ENCODE measurements around the gene STRA6.

Gene STRA6

GRCh38 chr15:74157868-74158827, 44.4 kb downstream of the STRA6 start:
- Histone ChIP-seq H3K4me1 (ENCODE audit: control insufficient read depth, insufficient read depth, low read length) (peaks cover 24% of the 10 kb centered on the region), H3K27ac (ENCODE audit: low read depth, low read length) (no peak overlapping the region), H3K9ac (ENCODE audit: low read length) (no peak overlapping the region), H3K27me3 (ENCODE audit: control insufficient read depth, insufficient read depth, low read length) (no peaks in the 10 kb centered on the region), H3K4me3 (ENCODE audit: low read length) (no peak overlapping the region), H3K36me3 (ENCODE audit: control insufficient read depth, insufficient read depth, low read length) (no peaks in the 10 kb centered on the region)

GRCh38 chr15:74156678-74157411, 45.7 kb downstream of the STRA6 start:
- Histone ChIP-seq H3K9ac (ENCODE audit: low read length) (no peak overlapping the region), H3K27ac (ENCODE audit: low read depth, low read length) (peak overlapping the region; percentile 24)

GRCh38 chr15:74155766-74156417, 46.7 kb downstream of the STRA6 start:
- Histone ChIP-seq H3K27ac (ENCODE audit: low read depth, low read length) (peak overlapping the region; percentile 51), H3K4me1 (ENCODE audit: control insufficient read depth, insufficient read depth, low read length) (peaks cover 24% of the 10 kb centered on the region), H3K36me3 (ENCODE audit: control insufficient read depth, insufficient read depth, low read length) (no peaks in the 10 kb centered on the region), H3K4me3 (ENCODE audit: low read length) (no peak overlapping the region), H3K27me3 (ENCODE audit: control insufficient read depth, insufficient read depth, low read length) (no peaks in the 10 kb centered on the region), H3K9ac (ENCODE audit: low read length) (no peak overlapping the region)

More at GRCh38 chr15:74156678-74157411, 45.7 kb downstream of the STRA6 start:
- peaks cover 24% of the 10 kb centered on the region for H3K4me1 ChIP-seq (ENCODE audit: control insufficient read depth, insufficient read depth, low read length)
- H3K4me3 ChIP-seq (ENCODE audit: low read length), result no peak overlapping the region
- no peaks in the 10 kb centered on the region for H3K27me3 ChIP-seq (ENCODE audit: control insufficient read depth, insufficient read depth, low read length)
- no peaks in the 10 kb centered on the region for H3K36me3 ChIP-seq (ENCODE audit: control insufficient read depth, insufficient read depth, low read length)

- no peak overlapping the region for H3K27ac ChIP-seq (ENCODE audit: low read depth, low read length)
- H3K36me3 ChIP-seq (ENCODE audit: control insufficient read depth, insufficient read depth, low read length), result no peaks in the 10 kb centered on the region
- no peak overlapping the region for H3K9ac ChIP-seq (ENCODE audit: low read length)
- H3K4me1 ChIP-seq (ENCODE audit: control insufficient read depth, insufficient read depth, low read length), result no peaks in the 10 kb centered on the region
- H3K27me3 ChIP-seq (ENCODE audit: control insufficient read depth, insufficient read depth, low read length), result no peaks in the 10 kb centered on the region
- H3K4me3 ChIP-seq (ENCODE audit: low read length), result no peak overlapping the region
These were observed 55.5 kb downstream of the STRA6 start for GRCh38 chr15:74147051-74147450.

- no peak overlapping the region for H3K27ac ChIP-seq (ENCODE audit: low read depth, low read length)
- H3K27me3 ChIP-seq (ENCODE audit: control insufficient read depth, insufficient read depth, low read length), result no peaks in the 10 kb centered on the region
- no peak overlapping the region for H3K4me3 ChIP-seq (ENCODE audit: low read length)
- no peak overlapping the region for H3K9ac ChIP-seq (ENCODE audit: low read length)
- H3K4me1 ChIP-seq (ENCODE audit: control insufficient read depth, insufficient read depth, low read length), result no peaks in the 10 kb centered on the region
- no peaks in the 10 kb centered on the region for H3K36me3 ChIP-seq (ENCODE audit: control insufficient read depth, insufficient read depth, low read length)
These were observed 56.2 kb downstream of the STRA6 start for GRCh38 chr15:74146277-74146800.

- H3K4me3 ChIP-seq (ENCODE audit: low read length), result no peak overlapping the region
- no peaks in the 10 kb centered on the region for H3K4me1 ChIP-seq (ENCODE audit: control insufficient read depth, insufficient read depth, low read length)
- H3K9ac ChIP-seq (ENCODE audit: low read length), result no peak overlapping the region
- no peaks in the 10 kb centered on the region for H3K27me3 ChIP-seq (ENCODE audit: control insufficient read depth, insufficient read depth, low read length)
- no peak overlapping the region for H3K27ac ChIP-seq (ENCODE audit: low read depth, low read length)
- H3K36me3 ChIP-seq (ENCODE audit: control insufficient read depth, insufficient read depth, low read length), result no peaks in the 10 kb centered on the region
These were observed 58.3 kb downstream of the STRA6 start for GRCh38 chr15:74144153-74144775.

GRCh38 chr15:74141591-74141990, 61.0 kb downstream of the STRA6 start:
- H3K4me3 ChIP-seq (ENCODE audit: low read length), result no peak overlapping the region
- peaks cover 9% of the 10 kb centered on the region for H3K4me1 ChIP-seq (ENCODE audit: control insufficient read depth, insufficient read depth, low read length)
- no peaks in the 10 kb centered on the region for H3K36me3 ChIP-seq (ENCODE audit: control insufficient read depth, insufficient read depth, low read length)
- H3K27me3 ChIP-seq (ENCODE audit: control insufficient read depth, insufficient read depth, low read length), result peaks cover 11% of the 10 kb centered on the region
- no peak overlapping the region for H3K9ac ChIP-seq (ENCODE audit: low read length)
- H3K27ac ChIP-seq (ENCODE audit: low read depth, low read length), result no peak overlapping the region

- no peak overlapping the region for H3K27ac ChIP-seq (ENCODE audit: low read depth, low read length)
- peaks cover 31% of the 10 kb centered on the region for H3K27me3 ChIP-seq (ENCODE audit: control insufficient read depth, insufficient read depth, low read length)
- peaks cover 12% of the 10 kb centered on the region for H3K4me1 ChIP-seq (ENCODE audit: control insufficient read depth, insufficient read depth, low read length)
- no peak overlapping the region for H3K9ac ChIP-seq (ENCODE audit: low read length)
- no peaks in the 10 kb centered on the region for H3K36me3 ChIP-seq (ENCODE audit: control insufficient read depth, insufficient read depth, low read length)
- H3K4me3 ChIP-seq (ENCODE audit: low read length), result no peak overlapping the region
These were observed 63.9 kb downstream of the STRA6 start for GRCh38 chr15:74138642-74139041.

- Histone ChIP-seq H3K27ac (ENCODE audit: low read depth, low read length) (no peak overlapping the region), H3K9ac (ENCODE audit: low read length) (no peak overlapping the region), H3K4me1 (ENCODE audit: control insufficient read depth, insufficient read depth, low read length) (peaks cover 12% of the 10 kb centered on the region), H3K4me3 (ENCODE audit: low read length) (no peak overlapping the region), H3K27me3 (ENCODE audit: control insufficient read depth, insufficient read depth, low read length) (peaks cover 38% of the 10 kb centered on the region), H3K36me3 (ENCODE audit: control insufficient read depth, insufficient read depth, low read length) (no peaks in the 10 kb centered on the region)
These were observed 65.1 kb downstream of the STRA6 start for GRCh38 chr15:74137537-74137894.

- Histone ChIP-seq H3K27ac (ENCODE audit: low read depth, low read length) (no peak overlapping the region), H3K4me3 (ENCODE audit: low read length) (peak overlapping the region; percentile 50), H3K36me3 (ENCODE audit: control insufficient read depth, insufficient read depth, low read length) (no peaks in the 10 kb centered on the region), H3K4me1 (ENCODE audit: control insufficient read depth, insufficient read depth, low read length) (peaks cover 12% of the 10 kb centered on the region), H3K27me3 (ENCODE audit: control insufficient read depth, insufficient read depth, low read length) (peaks cover 44% of the 10 kb centered on the region), H3K9ac (ENCODE audit: low read length) (no peak overlapping the region)
These were observed 65.6 kb downstream of the STRA6 start for GRCh38 chr15:74136814-74137536.

- peaks cover 12% of the 10 kb centered on the region for H3K4me1 ChIP-seq (ENCODE audit: control insufficient read depth, insufficient read depth, low read length)
- H3K9ac ChIP-seq (ENCODE audit: low read length), result no peak overlapping the region
- no peak overlapping the region for H3K27ac ChIP-seq (ENCODE audit: low read depth, low read length)
- H3K27me3 ChIP-seq (ENCODE audit: control insufficient read depth, insufficient read depth, low read length), result peaks cover 49% of the 10 kb centered on the region
- no peaks in the 10 kb centered on the region for H3K36me3 ChIP-seq (ENCODE audit: control insufficient read depth, insufficient read depth, low read length)
- H3K4me3 ChIP-seq (ENCODE audit: low read length), result peak overlapping the region; percentile 50
These were observed 66.1 kb downstream of the STRA6 start for GRCh38 chr15:74136540-74136813.
